GM23248 (cell line): ENCODE results near the gene ZNF419.

Experiments
- EZH2 ChIP-seq: fragments of 200-600 bp; sonication (generic); IDR thresholded peaks from 2 replicates; pipeline ENCODE4 v1.6.1; 2018; ENCODE audit warnings: antibody characterized with exemption, mild to moderate bottlenecking; ENCODE audit not compliant: insufficient read depth, poor library complexity, severe bottlenecking
- EZH2phosphoT487 ChIP-seq: fragments of 200-600 bp; sonication (generic); IDR thresholded peaks from 2 replicates; pipeline ENCODE4 v1.6.1; 2018; ENCODE audit warnings: antibody characterized with exemption, moderate library complexity, mild to moderate bottlenecking, low read depth; ENCODE audit not compliant: insufficient read depth

- TF ChIP-seq EZH2 (no peak), EZH2phosphoT487 (no peak)
Observed at GRCh38 chr19:57443121-57443696, 44.3 kb upstream of the ZNF419 start.
